CD14-positive monocyte (primary cell): ENCODE results near the gene PELI2. TPM values are rescaled to one million over a fixed set of nuclear protein-coding genes. Genes with fewer than 3 reads are reported as not detected.

Experiments used
- DNase-seq, 3 donors: peaks; one replicate each; pipeline ENCODE4 v3.0.0-alpha.2; 2011 to 2022
- H2AFZ ChIP-seq: 2 replicates; pipeline ENCODE4 v1.6.0; 2012; ENCODE audit warnings: mild to moderate bottlenecking, low read depth, low read length, inconsistent platforms; ENCODE audit not compliant: insufficient read depth, poor library complexity, severe bottlenecking
- H3K27ac ChIP-seq, 2 donors: 1 replicate in 1 of 2; 2 replicates in 1 of 2; pipeline ENCODE4 v1.5.1; 2012 to 2013; ENCODE audit warnings: low read length in 2 of 2, control low read depth in 1 of 2, inconsistent platforms in 1 of 2, low read depth in 1 of 2, mild to moderate bottlenecking in 1 of 2
- H3K27me3 ChIP-seq, 2 donors: one replicate each; pipeline versions ENCODE4 v1.6.0 to v1.6.1; 2011 to 2013; ENCODE audit warnings: low read length in 2 of 2; ENCODE audit not compliant: control insufficient read depth in 2 of 2, insufficient read depth in 2 of 2
- H3K36me3 ChIP-seq, 2 donors: replicated peaks in 1 of 2; 1 replicate in 1 of 2; 2 replicates in 1 of 2; pipeline versions ENCODE4 v1.5.1 to v1.6.1; 2012 to 2013; ENCODE audit warnings: low read length in 2 of 2, control low read depth in 1 of 2, inconsistent platforms in 1 of 2, mild to moderate bottlenecking in 1 of 2; ENCODE audit not compliant: insufficient read depth in 2 of 2, control insufficient read depth in 1 of 2
- H3K4me1 ChIP-seq, 2 donors: 1 replicate in 1 of 2; 2 replicates in 1 of 2; pipeline versions ENCODE4 v1.5.1 to v1.6.1; 2012 to 2013; ENCODE audit warnings: low read length in 2 of 2, control low read depth in 1 of 2, inconsistent platforms in 1 of 2, mild to moderate bottlenecking in 1 of 2, moderate library complexity in 1 of 2; ENCODE audit not compliant: insufficient read depth in 2 of 2, control insufficient read depth in 1 of 2
- H3K4me2 ChIP-seq: replicated peaks from 2 replicates; pipeline ENCODE3; 2012; ENCODE audit warnings: low read length, moderate library complexity, mild to moderate bottlenecking; ENCODE audit not compliant: poor library complexity, severe bottlenecking; ENCODE audit errors: extremely low read depth
- H3K4me3 ChIP-seq, 3 experiments: fragments of 200-600 bp in 1 of 3; sonication (generic) in 1 of 3; replicated peaks in 1 of 3; 1 replicate in 2 of 3; 2 replicates in 1 of 3; pipeline ENCODE4 v1.5.1; 2011 to 2013; ENCODE audit warnings: low read length in 3 of 3, mild to moderate bottlenecking in 3 of 3, control low read depth in 2 of 3, low read depth in 2 of 3, inconsistent platforms in 1 of 3, moderate library complexity in 1 of 3
- H3K79me2 ChIP-seq: 2 replicates; pipeline ENCODE4 v1.6.0; 2012; ENCODE audit warnings: mild to moderate bottlenecking, control low read depth, inconsistent platforms, low read length, moderate library complexity; ENCODE audit not compliant: insufficient read depth
- H3K9ac ChIP-seq: 2 replicates; pipeline ENCODE4 v1.6.0; 2017; ENCODE audit warnings: low read length, mild to moderate bottlenecking; ENCODE audit not compliant: insufficient read depth, poor library complexity, severe bottlenecking
- H3K9me3 ChIP-seq, 2 donors: replicated peaks in 1 of 2; 1 replicate in 1 of 2; 2 replicates in 1 of 2; pipeline versions ENCODE4 v1.5.1 to v1.6.1; 2012 to 2013; ENCODE audit warnings: low read length in 2 of 2, control low read depth in 1 of 2; ENCODE audit not compliant: control insufficient read depth in 1 of 2, insufficient read depth in 1 of 2
- H4K20me1 ChIP-seq: 2 replicates; pipeline ENCODE4 v1.6.0; 2012; ENCODE audit warnings: mild to moderate bottlenecking, low read length, control low read depth, moderate library complexity; ENCODE audit not compliant: insufficient read depth
- H3K27ac Mint-ChIP-seq, 7 donors: one replicate each; pipeline ENCODE4 v1.8.0; 2020; ENCODE audit warnings: mild to moderate bottlenecking in 7 of 7, mixed read lengths in 7 of 7, moderate library complexity in 6 of 7, inconsistent platforms in 2 of 7
- H3K27me3 Mint-ChIP-seq, 3 donors: one replicate each; pipeline ENCODE4 v1.8.0; 2021 to 2022; ENCODE audit warnings: low read depth in 3 of 3, mild to moderate bottlenecking in 3 of 3, mixed read lengths in 3 of 3, moderate library complexity in 3 of 3, inconsistent platforms in 1 of 3
- H3K36me3 Mint-ChIP-seq, 2 donors: one replicate each; pipeline ENCODE4 v1.8.0; 2020; ENCODE audit warnings: mixed read lengths in 2 of 2, inconsistent platforms in 1 of 2, mild to moderate bottlenecking in 1 of 2
- H3K4me1 Mint-ChIP-seq: one replicate; pipeline ENCODE4 v1.8.0; 2020; ENCODE audit warnings: mild to moderate bottlenecking, mixed read lengths
- H3K4me3 Mint-ChIP-seq, 2 donors: one replicate each; pipeline ENCODE4 v1.8.0; 2020; ENCODE audit warnings: mild to moderate bottlenecking in 2 of 2, mixed read lengths in 2 of 2, moderate library complexity in 1 of 2
- H3K9me3 Mint-ChIP-seq, 7 donors: one replicate each; pipeline ENCODE4 v1.8.0; 2020 to 2022; ENCODE audit warnings: mixed read lengths in 7 of 7, mild to moderate bottlenecking in 6 of 7, moderate library complexity in 6 of 7, inconsistent platforms in 2 of 7
- WGBS: methylation state at CpG from one replicate; pipeline ENCODE4 v1.1.5; 2013; ENCODE audit warnings: missing lambda C conversion rate; ENCODE audit not compliant: insufficient coverage; 5-methylcytosine and 5-hydroxymethylcytosine counted together
- intact Hi-C, 2 donors: fragments of 100-400 bp; cut with micrococcal nuclease; formaldehyde crosslinking; loops; one replicate each; pipeline versions ENCODE4 v1.15.0 to v1.15.1; 2023
- polyA plus RNA-seq, 3 donors: library from polyadenylated mRNA; depleted of rRNA in 1 of 3; unstranded in 2 of 3; stranded (reverse) in 1 of 3; fragments of 300-500 nt in 2 of 3; fragments of >200 nt in 1 of 3; fragmentation: Illumina TruSeq in 2 of 3; gene quantifications; 1 replicate in 2 of 3; 2 replicates in 1 of 3; pipeline ENCODE4 v1.2.3, GENCODE V29; 2012 to 2021
- TF ChIP-seq, protein P1 (sequence below): fragments of 200-600 bp; IDR thresholded peaks from one replicate; pipeline ENCODE4 v1.8.0; 2022; ENCODE audit warnings: antibody characterized with exemption, mild to moderate bottlenecking

Gene PELI2
- polyA plus RNA-seq, 3 donors: 10.1 to 35.8 (median 12.5) TPM

DNA sequence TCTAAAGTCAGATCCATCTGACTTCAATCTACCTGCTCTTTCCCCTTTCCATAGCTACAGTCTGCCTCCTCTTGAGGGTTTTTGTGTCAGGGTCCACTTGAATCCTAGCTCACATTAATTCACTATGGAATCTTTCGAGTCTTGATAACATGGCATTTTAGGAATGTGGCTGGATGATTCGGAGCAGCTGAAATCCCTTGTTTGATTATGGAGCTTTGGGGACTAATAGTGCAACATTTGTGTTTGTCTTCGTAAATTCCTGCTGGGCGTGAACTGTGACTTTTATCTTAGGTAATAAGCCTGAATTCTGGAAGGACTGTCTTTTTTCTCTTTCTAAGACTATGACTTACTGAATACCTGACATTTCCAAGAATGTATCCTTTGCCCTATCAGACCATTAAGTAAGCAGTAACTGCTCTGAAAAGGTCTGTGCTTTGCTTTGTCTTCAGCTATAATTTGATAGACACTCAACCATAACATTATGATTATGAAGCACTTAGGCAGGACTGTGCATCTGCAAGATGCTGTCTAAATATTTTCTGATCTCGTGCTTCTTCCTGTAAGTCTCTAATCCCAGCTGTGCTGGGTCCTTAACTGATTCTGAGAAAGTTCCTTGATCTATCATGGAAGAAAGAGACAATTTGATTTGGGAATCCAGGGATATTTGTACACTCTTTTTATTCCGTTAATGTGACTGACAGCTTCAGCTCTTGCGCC is 19.0 kb upstream of the PELI2 start:
- no peaks in the 10 kb centered on the region for H3K36me3 ChIP-seq
- no peaks in the 10 kb centered on the region for H3K9me3 ChIP-seq
- no peak overlapping the region for H3K4me3 ChIP-seq
- H3K4me1 Mint-ChIP-seq: peaks cover 16% of the 10 kb centered on the region
- H4K20me1 ChIP-seq: no peaks in the 10 kb centered on the region
- no peaks in the 10 kb centered on the region for H3K79me2 ChIP-seq
- H3K4me1 ChIP-seq: peaks cover 11 to 25% of the 10 kb centered on the region in 2 donors
- DNase-seq: no peak
- H2AFZ ChIP-seq: no peak overlapping the region
- H3K27me3 Mint-ChIP-seq: peaks cover 0 to 3% (median 0%) of the 10 kb centered on the region in 3 donors
- H3K9me3 Mint-ChIP-seq: peaks cover 0 to 6% (median 0%) of the 10 kb centered on the region in 7 donors
- H3K4me2 ChIP-seq: no peak overlapping the region
- H3K9ac ChIP-seq: no peak overlapping the region
- no peaks in the 10 kb centered on the region for H3K36me3 Mint-ChIP-seq
- no peaks in the 10 kb centered on the region for H3K27me3 ChIP-seq
- TF ChIP-seq, protein P1, sequence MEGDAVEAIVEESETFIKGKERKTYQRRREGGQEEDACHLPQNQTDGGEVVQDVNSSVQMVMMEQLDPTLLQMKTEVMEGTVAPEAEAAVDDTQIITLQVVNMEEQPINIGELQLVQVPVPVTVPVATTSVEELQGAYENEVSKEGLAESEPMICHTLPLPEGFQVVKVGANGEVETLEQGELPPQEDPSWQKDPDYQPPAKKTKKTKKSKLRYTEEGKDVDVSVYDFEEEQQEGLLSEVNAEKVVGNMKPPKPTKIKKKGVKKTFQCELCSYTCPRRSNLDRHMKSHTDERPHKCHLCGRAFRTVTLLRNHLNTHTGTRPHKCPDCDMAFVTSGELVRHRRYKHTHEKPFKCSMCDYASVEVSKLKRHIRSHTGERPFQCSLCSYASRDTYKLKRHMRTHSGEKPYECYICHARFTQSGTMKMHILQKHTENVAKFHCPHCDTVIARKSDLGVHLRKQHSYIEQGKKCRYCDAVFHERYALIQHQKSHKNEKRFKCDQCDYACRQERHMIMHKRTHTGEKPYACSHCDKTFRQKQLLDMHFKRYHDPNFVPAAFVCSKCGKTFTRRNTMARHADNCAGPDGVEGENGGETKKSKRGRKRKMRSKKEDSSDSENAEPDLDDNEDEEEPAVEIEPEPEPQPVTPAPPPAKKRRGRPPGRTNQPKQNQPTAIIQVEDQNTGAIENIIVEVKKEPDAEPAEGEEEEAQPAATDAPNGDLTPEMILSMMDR: no peak
- H3K27ac Mint-ChIP-seq: no peak overlapping the region
- H3K27ac ChIP-seq: no peak overlapping the region
- H3K4me3 Mint-ChIP-seq: no peak overlapping the region
- 66% methylated on average over 4 of the region's 7 CpGs for WGBS
- intact Hi-C loops: no loop called here

DNA sequence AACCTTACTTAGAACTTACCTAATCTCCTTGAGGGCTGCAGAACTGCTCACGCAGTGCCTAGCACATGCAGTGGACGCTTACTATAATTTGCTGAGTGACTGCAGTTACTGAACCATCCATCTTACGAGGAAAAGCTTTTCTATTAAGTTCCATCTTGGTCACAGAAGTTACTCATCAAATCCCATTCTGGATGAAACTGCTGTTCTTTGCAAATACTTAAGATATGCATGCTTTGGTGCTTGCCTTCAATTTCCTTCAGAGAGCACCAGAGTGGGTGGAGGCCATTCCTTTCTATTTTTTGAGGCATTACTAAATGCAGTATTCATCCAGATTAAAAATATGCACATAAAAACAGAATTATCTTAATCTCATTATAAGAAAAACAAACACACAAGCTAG is 17.7 kb upstream of the PELI2 start:
- Histone ChIP-seq H2AFZ (no peak overlapping the region), H3K36me3 (no peaks in the 10 kb centered on the region), H3K27me3 (no peaks in the 10 kb centered on the region), H3K4me1 (peaks cover 0 to 15% of the 10 kb centered on the region in 2 donors), H3K4me3 (no peak overlapping the region), H3K9ac (no peak overlapping the region), H3K9me3 (no peaks in the 10 kb centered on the region), H3K27ac (no peak overlapping the region), H4K20me1 (no peaks in the 10 kb centered on the region), H3K4me2 (no peak overlapping the region), H3K79me2 (no peaks in the 10 kb centered on the region)
- H3K27me3 Mint-ChIP-seq: peaks cover 0 to 2% (median 0%) of the 10 kb centered on the region in 3 donors
- H3K4me3 Mint-ChIP-seq: no peak overlapping the region
- peaks cover 5% of the 10 kb centered on the region for H3K4me1 Mint-ChIP-seq
- H3K9me3 Mint-ChIP-seq: peaks cover 0 to 5% (median 0%) of the 10 kb centered on the region in 7 donors
- no peak for DNase-seq
- TF ChIP-seq, protein P1: no peak
- WGBS: 79% methylated on average over 2 of the region's 3 CpGs
- H3K27ac Mint-ChIP-seq: no peak overlapping the region
- intact Hi-C loops: no loop called here
- no peaks in the 10 kb centered on the region for H3K36me3 Mint-ChIP-seq
